Measurements from ENCODE around the gene INPP5K.

DNA sequence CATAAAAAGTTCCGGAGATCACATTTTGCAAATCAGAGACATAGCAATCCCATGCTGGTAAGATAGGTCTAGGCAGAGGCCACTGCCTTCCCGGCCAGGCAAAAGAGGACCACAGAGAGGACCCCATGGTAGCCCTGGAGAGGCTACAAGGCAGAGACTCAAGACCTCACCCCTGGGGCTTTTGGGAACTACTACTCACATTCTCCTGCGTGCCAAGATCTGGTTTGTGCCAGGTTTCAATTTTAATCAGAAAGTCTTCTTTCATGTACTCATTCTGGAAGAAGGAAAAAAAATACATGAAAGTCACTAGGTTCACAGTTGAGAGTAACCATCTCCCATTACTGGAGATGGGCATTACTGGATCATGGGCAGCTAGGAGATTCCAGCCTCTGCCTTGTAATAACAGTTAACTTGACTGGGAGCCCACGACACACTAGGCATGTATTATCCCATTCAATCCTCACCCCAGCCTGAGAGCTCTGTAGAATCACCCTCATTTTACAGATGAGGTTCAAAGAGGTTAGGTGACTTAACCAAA, 25.0 kb upstream of the INPP5K start:
- TF ChIP-seq POLR2A (IDR thresholded peaks at IDR 0.05) (no peak), EP300 (IDR thresholded peaks at IDR 0.05) (no peak)
- TF ChIP-seq, protein P1, sequence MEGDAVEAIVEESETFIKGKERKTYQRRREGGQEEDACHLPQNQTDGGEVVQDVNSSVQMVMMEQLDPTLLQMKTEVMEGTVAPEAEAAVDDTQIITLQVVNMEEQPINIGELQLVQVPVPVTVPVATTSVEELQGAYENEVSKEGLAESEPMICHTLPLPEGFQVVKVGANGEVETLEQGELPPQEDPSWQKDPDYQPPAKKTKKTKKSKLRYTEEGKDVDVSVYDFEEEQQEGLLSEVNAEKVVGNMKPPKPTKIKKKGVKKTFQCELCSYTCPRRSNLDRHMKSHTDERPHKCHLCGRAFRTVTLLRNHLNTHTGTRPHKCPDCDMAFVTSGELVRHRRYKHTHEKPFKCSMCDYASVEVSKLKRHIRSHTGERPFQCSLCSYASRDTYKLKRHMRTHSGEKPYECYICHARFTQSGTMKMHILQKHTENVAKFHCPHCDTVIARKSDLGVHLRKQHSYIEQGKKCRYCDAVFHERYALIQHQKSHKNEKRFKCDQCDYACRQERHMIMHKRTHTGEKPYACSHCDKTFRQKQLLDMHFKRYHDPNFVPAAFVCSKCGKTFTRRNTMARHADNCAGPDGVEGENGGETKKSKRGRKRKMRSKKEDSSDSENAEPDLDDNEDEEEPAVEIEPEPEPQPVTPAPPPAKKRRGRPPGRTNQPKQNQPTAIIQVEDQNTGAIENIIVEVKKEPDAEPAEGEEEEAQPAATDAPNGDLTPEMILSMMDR (IDR thresholded peaks at IDR 0.05), result no peak
